Urothelium cell line (cell line): Measurements from ENCODE around the gene ARHGEF28.

Source experiments
- DNase-seq: peaks from one replicate; pipeline ENCODE4 v3.0.0; 2011; ENCODE audit warnings: low spot score, mixed read lengths
- FAIRE-seq: peaks from 2 replicates; lab custom pipeline; 2011; peaks lifted over from hg19 to GRCh38; lab: Jason Lieb, UNC

Gene ARHGEF28

DNA sequence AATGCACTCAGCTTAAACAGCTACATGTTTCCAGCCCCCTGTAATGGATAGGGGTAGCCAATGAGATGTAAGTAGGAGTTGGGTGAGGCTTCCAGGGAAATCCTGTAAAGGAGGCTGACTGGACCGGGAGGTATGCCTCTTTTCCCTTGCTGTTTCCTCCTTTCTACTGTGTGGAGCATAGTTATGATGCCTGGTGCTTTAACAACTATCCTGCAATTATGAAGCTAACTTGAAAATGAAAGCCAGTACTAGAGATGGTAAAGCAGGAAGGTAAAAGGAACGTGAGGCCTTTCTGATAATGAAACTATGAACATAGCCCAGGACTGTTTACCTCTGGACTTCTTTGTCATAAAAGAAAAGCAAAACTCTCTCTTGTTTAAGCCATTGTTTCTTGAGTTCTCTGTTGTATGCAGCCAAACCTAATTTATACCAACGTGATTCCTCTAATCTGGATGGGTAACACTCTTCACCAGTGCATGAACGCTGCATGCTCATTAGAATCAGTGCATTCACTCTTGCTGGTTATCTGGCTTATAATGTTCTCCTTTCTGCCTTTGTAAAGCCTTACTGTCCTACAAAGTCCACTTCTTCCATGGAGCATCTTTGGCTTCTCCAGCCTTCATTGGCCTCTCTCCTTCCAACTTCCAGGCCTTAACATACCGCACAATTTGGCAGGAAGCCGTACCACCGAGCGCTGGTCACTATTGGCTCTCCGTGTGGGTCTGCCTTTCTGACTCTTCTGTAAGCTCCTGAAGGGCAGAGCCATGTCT is 8.3 kb upstream of the ARHGEF28 start:
- no peak for FAIRE-seq
- no peak for DNase-seq

GRCh38 chr5:73619606-73620333 is 6.2 kb upstream of the ARHGEF28 start:
- FAIRE-seq (no peak), DNase-seq (no peak)

GRCh38 chr5:73620334-73620687 is 5.7 kb upstream of the ARHGEF28 start:
- no peak for DNase-seq
- no peak for FAIRE-seq

GRCh38 chr5:73623060-73623459 is 2.9 kb upstream of the ARHGEF28 start:
- FAIRE-seq (no peak), DNase-seq (no peak)

DNA sequence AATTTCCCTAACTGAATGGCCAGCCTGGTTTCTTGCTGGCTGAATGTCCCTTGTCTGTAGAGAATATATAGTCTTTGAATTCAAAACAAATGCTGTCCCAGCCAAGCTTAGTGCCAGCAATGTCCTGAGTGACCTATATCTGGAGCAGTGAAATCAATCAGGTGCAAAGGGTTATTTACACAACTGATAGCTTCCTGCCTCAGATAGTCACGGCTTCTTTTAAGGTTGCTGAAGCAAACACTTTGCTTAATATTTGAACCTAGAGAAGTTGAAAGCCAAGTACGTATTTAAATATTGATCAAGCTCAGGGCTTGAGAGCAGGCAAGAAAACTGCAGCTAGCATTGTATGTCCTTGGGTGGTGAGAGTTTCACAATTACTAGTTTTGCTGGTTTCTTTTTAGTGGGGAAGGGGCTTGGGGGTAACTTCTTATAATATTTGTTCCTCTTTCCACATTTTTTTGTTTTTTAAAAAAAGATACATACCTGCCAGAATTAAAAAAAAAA is 2.0 kb upstream of the ARHGEF28 start:
- DNase-seq, result no peak
- FAIRE-seq, result no peak

DNA sequence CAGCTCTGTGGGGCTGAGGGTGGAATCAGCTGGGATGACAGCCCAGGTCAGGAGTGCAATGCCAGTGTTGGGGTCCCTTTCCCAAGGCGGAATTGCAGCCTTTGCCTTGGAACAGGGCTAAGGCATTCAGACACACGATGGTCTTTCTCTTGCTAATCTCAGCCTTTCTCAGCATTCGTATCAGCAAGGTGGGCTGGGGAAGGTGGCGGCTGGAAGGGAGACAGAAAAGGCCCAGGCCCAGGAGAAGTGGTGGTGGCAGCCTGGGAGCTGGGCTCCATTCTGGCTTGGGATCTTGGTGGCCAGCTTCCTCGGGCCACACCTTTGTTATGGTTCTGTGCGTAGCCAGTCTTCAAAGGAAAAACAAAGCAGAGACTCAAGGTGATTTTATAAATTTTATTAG is 1.1 kb upstream of the ARHGEF28 start:
- no peak for DNase-seq

GRCh38 chr5:73625372-73625943 is 538 bp upstream of the ARHGEF28 start:
- DNase-seq (no peak), FAIRE-seq (no peak)

More for the DNA sequence above, 1.1 kb upstream of the ARHGEF28 start:
- no peak for FAIRE-seq

- FAIRE-seq (no peak), DNase-seq (no peak)
These were observed 868 bp downstream of the ARHGEF28 start for GRCh38 chr5:73626814-73627313.

DNA sequence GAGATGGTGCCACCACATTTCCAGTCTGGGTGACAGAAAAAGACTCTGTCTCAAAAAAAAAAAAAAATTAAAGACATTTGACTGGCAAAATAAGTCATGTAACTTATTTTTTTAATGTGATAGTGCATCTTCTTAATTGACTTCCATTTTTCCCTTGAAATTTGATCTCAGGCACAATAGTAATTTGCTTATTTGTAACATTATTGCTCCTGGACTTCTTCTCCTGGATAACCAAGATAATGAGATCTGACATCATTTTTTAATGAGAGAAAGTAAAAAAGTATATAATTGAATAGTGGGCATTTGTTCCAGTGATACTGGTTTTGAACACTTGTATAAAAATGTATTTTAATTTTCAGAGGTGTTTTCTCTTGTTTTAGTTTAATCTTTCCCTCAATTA is 3.5 kb downstream of the ARHGEF28 start:
- FAIRE-seq (no peak), DNase-seq (no peak)

- DNase-seq (no peak), FAIRE-seq (no peak)
These were observed 4.8 kb downstream of the ARHGEF28 start for GRCh38 chr5:73630765-73631164.

GRCh38 chr5:73631500-73631899 is 5.5 kb downstream of the ARHGEF28 start:
- no peak for DNase-seq
- no peak for FAIRE-seq

GRCh38 chr5:73633060-73633459 is 7.1 kb downstream of the ARHGEF28 start:
- FAIRE-seq, result no peak

DNA sequence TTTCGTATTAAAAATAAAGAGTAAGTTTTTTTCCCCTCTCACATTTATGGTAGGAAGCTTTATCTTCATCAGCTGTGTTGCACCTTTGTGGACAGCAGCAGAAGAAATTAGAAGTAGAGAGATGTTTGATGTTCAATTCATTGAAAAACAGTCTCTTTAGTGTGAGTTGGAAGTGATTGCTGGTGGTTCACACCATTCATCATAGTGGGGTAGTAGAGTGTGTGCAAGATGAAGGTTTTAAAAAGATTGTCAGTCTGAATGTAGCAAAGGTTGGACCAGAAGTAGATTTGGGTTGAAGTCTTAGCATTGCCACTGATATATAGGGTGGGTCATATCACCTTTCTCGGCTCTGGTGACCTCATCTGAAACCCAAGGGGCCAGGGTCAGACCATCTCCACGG is 10.4 kb downstream of the ARHGEF28 start:
- DNase-seq (no peak), FAIRE-seq (no peak)

More at GRCh38 chr5:73633060-73633459, 7.1 kb downstream of the ARHGEF28 start:
- DNase-seq, result no peak

GRCh38 chr5:73637565-73637964 is 11.6 kb downstream of the ARHGEF28 start:
- FAIRE-seq, result no peak
- DNase-seq, result no peak

GRCh38 chr5:73638344-73639095 is 12.5 kb downstream of the ARHGEF28 start:
- DNase-seq (peak; percentile 36), FAIRE-seq (no peak)

DNA sequence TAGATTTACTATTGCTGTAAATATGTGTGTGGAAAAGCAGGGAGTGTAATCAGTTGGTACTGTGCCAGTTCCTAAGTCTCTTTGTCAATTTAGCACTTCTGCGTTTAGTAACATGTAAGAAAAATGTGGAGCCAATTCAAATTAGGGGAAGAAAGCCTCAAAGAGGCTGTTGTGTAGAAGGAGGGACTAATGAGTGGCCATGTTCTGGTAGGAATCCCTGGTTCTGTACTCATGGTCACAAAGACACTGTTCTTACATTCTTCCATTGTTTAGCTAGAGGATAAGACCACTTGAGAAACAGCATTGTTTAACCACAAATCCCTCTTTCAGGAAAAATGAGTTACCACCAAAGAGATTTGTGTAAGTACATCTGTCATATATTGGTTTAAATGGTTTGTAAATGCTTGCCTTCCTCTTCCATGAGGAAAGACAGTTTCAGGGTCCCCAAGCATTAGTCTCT is 14.9 kb downstream of the ARHGEF28 start:
- DNase-seq (no peak), FAIRE-seq (no peak)

- DNase-seq (no peak), FAIRE-seq (no peak)
These were observed 15.8 kb downstream of the ARHGEF28 start for GRCh38 chr5:73641811-73642210.

GRCh38 chr5:73642344-73642743 is 16.3 kb downstream of the ARHGEF28 start:
- DNase-seq, result no peak
- no peak for FAIRE-seq

GRCh38 chr5:73644385-73644963 is 18.5 kb downstream of the ARHGEF28 start:
- DNase-seq, result no peak
- no peak for FAIRE-seq

- FAIRE-seq, result no peak
- no peak for DNase-seq
These were observed 21.7 kb downstream of the ARHGEF28 start for GRCh38 chr5:73647721-73648120.
